SIG-M5 treated with dmso at 0.1 percent for 504 hours (cell line): ENCODE results near the gene FPGS.
"Not testable (repeated sequence)": the region's sequence is repeated elsewhere in the genome, so short reads cannot be mapped to it uniquely, and the experiment has no call there.

ENCODE experiments used
- DNase-seq: peaks from one replicate; lab custom pipeline; 2025; ENCODE audit not compliant: unreplicated experiment; lab: John Stamatoyannopoulos, UW

FPGS gene

GRCh38 chr9:127835991-127836516 is 33.4 kb downstream of the FPGS start:
- DNase-seq, result peak; percentile 33

GRCh38 chr9:127836561-127836960 is 33.9 kb downstream of the FPGS start:
- not testable (repeated sequence) for DNase-seq

GRCh38 chr9:127837346-127837745 is 34.7 kb downstream of the FPGS start:
- no peak for DNase-seq

GRCh38 chr9:127838375-127839078 is 35.8 kb downstream of the FPGS start:
- DNase-seq, result no peak

- no peak for DNase-seq
These were observed 38.6 kb downstream of the FPGS start for GRCh38 chr9:127841087-127841835.

- DNase-seq, result no peak
These were observed 42.2 kb downstream of the FPGS start for GRCh38 chr9:127844821-127845359.

- DNase-seq, result not testable (repeated sequence)
These were observed 42.9 kb downstream of the FPGS start for GRCh38 chr9:127845619-127846018.

GRCh38 chr9:127846443-127847177 is 43.9 kb downstream of the FPGS start:
- no peak for DNase-seq

GRCh38 chr9:127847178-127847510 is 44.5 kb downstream of the FPGS start:
- peak; percentile 17 for DNase-seq

- DNase-seq, result no peak
These were observed 45.4 kb downstream of the FPGS start for GRCh38 chr9:127847833-127848755.

GRCh38 chr9:127848756-127849504 is 46.2 kb downstream of the FPGS start:
- no peak for DNase-seq

GRCh38 chr9:127850286-127850830 is 47.7 kb downstream of the FPGS start:
- no peak for DNase-seq

- no peak for DNase-seq
These were observed 50.1 kb downstream of the FPGS start for GRCh38 chr9:127852829-127853228.

GRCh38 chr9:127853312-127854183 is 50.9 kb downstream of the FPGS start:
- DNase-seq, result no peak

- no peak for DNase-seq
These were observed 51.6 kb downstream of the FPGS start, which contains the start of gene ENG for GRCh38 chr9:127854184-127854806. Gene ENG, minus strand, starts transcription at chr9:127854658. Its CDS starts 303 bp downstream, at chr9:127854355.

GRCh38 chr9:127854960-127855359 is 52.3 kb downstream of the FPGS start:
- DNase-seq, result no peak

GRCh38 chr9:127855522-127855921 is 52.8 kb downstream of the FPGS start:
- DNase-seq, result no peak
